Ramos (cell line): ENCODE data around the gene IKZF1.

Source experiments
- in situ Hi-C: fragments of 300-500 bp; cut with MboI; formaldehyde crosslinking; loops from one replicate; pipeline ENCODE4 v1.14.3; 2022; ENCODE audit warnings: low sequenced_read_pairs; ENCODE audit not compliant: unreplicated experiment

IKZF1 gene

GRCh38 chr7:50349963-50350944, 45.7 kb downstream of the IKZF1 start:
- in situ Hi-C loops, result no loop called here

- in situ Hi-C loops, result no loop called here
These were observed 46.8 kb downstream of the IKZF1 start for GRCh38 chr7:50351267-50351666.

GRCh38 chr7:50352282-50352681, 47.8 kb downstream of the IKZF1 start:
- in situ Hi-C loops, result no loop called here

GRCh38 chr7:50352751-50353150, 48.2 kb downstream of the IKZF1 start:
- in situ Hi-C loops, result no loop called here

- in situ Hi-C loops, result no loop called here
These were observed 48.7 kb downstream of the IKZF1 start for GRCh38 chr7:50353201-50353600.

GRCh38 chr7:50353894-50354595, 49.5 kb downstream of the IKZF1 start:
- in situ Hi-C loops, result no loop called here

- in situ Hi-C loops, result no loop called here
These were observed 51.3 kb downstream of the IKZF1 start for GRCh38 chr7:50355817-50356178.

- in situ Hi-C loops, result no loop called here
These were observed 51.9 kb downstream of the IKZF1 start for GRCh38 chr7:50356212-50356944.

GRCh38 chr7:50356945-50357268, 52.4 kb downstream of the IKZF1 start:
- in situ Hi-C loops, result no loop called here

- in situ Hi-C loops, result no loop called here
These were observed 52.9 kb downstream of the IKZF1 start for GRCh38 chr7:50357426-50357825.

- in situ Hi-C loops, result no loop called here
These were observed 53.7 kb downstream of the IKZF1 start for GRCh38 chr7:50358041-50358705.

GRCh38 chr7:50358779-50359178, 54.3 kb downstream of the IKZF1 start:
- in situ Hi-C loops, result no loop called here

- in situ Hi-C loops, result no loop called here
These were observed 54.9 kb downstream of the IKZF1 start for GRCh38 chr7:50359258-50359994.

- in situ Hi-C loops, result no loop called here
These were observed 55.7 kb downstream of the IKZF1 start for GRCh38 chr7:50359995-50360925.

GRCh38 chr7:50362142-50362541, 57.6 kb downstream of the IKZF1 start:
- in situ Hi-C loops, result no loop called here

- in situ Hi-C loops, result no loop called here
These were observed 58.3 kb downstream of the IKZF1 start for GRCh38 chr7:50362712-50363282.

- in situ Hi-C loops, result no loop called here
These were observed 59.0 kb downstream of the IKZF1 start for GRCh38 chr7:50363327-50364060.

GRCh38 chr7:50364645-50365044, 60.1 kb downstream of the IKZF1 start:
- in situ Hi-C loops, result no loop called here
